RPMI8226 (cell line): ENCODE data around the gene KCNJ6.
A peak's percentile ranks its signal among the peaks of the same experiment; 100 is the strongest.
"Not testable (repeated sequence)": the region's sequence is repeated elsewhere in the genome, so short reads cannot be mapped to it uniquely, and the experiment has no call there.

ENCODE experiments used
- DNase-seq: peaks from one replicate; pipeline ENCODE4 v3.0.0-alpha.2; 2015

Gene KCNJ6

DNA sequence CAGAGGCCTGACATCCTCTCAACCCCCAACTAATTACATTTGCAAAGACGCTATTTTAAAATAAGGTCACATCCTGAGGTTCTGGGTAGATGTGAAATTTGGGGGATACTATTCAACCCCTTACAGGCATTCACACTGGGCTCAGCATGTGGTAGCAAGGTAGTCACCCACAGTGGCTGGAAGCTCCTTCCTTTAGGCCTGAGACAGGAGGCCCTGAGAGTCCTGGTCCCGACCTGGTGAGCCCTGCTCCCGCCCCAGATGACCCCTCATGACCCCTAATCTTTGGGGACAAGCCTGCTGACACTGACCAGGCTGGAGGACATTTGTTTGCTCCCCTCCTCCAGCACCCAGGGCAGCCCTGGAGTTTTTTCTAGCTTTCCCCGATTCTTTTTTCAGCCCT is 323.8 kb downstream of the KCNJ6 start:
- no peak for DNase-seq

DNA sequence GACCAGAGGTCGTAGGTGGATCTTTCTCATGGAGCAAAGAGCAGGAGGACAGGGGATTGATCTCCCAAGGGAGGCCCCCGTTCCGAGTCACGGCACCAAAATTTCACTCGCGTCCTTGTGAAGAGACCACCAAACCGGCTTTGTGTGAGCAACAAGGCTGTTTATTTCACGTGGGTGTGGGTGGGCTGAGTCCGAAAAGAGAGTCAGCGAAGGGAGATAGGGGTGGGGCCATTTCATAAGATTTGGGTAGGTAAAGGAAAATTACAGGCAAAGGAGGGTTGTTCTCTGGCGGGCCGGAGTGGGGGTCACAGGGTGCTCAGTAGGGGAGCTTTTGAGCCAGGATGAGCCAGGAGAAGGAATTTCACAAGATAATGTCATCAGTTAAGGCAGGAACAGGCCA is 324.3 kb downstream of the KCNJ6 start:
- not testable (repeated sequence) for DNase-seq

DNA sequence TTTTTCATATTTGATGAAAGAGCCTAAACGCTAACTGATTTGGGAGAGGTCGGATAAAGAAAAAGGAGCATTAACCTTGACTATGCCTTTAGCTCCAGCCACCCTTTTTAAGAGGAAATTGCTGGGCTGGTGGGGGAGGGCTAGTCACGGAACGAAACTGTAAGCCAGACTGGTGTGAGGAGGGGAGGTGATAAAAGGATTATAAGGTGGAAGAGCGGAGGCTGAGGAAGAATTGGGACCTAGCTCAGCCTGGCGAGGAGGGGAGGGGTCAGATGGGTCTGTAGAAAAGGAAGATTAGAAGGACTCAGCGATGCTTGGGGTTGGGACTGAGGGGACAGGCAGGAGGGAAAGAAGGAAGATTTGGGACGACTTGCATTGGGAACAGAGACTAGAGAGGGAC is 325.4 kb downstream of the KCNJ6 start:
- not testable (repeated sequence) for DNase-seq

GRCh38 chr21:37588644-37589043 is 327.6 kb downstream of the KCNJ6 start:
- DNase-seq: not testable (repeated sequence)

- DNase-seq: no peak
These were observed 328.6 kb downstream of the KCNJ6 start for GRCh38 chr21:37587635-37588177.

GRCh38 chr21:37587203-37587602 is 329.1 kb downstream of the KCNJ6 start:
- DNase-seq: no peak

GRCh38 chr21:37582590-37582989 is 333.7 kb downstream of the KCNJ6 start:
- DNase-seq: peak; percentile 52

DNA sequence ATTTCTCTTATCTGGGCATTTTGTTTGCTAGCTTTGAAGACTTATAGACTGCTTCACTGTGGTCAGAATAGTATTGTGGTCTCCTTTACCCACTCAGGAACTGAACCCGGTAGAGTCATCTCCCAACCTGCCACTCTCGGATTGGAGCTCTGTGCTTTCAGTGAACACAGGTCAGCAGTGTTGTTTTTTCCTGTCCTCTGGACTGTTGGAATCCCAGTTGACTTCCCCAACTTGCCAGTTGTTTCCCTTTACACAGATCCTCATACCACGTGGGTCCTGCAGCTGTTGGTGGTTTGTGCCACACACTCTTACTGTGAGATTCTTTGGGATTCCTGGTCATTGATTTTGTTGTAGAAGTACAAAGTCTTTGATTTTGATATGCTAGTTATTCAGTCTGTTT is 335.6 kb downstream of the KCNJ6 start:
- no peak for DNase-seq

- DNase-seq: no peak
These were observed 336.9 kb downstream of the KCNJ6 start for GRCh38 chr21:37579356-37579755.

DNA sequence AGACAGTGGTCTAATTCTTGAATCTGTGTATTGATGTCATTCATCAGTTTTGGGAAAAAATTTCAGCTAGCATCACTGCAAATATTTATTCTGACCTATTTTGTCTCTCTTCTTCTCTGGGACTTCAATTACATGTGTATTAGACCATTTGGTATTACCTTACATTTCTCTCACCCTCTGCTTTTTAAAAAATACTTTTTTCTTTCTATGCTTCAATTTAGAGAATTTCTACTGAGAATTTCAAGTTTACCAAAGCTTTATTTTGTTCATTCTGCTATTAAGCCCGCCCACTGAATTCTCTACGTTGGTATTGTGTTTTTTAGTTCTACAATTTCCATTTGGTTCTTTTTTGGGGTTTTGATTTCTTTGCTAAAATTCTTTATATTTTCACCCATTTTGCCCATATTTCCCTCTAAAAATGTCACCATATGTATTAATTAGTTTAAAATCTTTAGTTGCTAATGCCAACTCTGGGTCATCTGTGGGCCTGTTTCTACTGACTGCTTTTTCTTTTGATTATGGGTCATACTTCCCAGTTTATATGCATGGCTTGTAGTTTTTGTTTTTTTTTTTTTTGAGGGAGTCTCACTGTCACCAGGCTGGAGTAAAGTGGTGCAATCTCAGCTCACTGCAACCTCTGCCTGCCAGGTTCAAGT is 337.7 kb downstream of the KCNJ6 start:
- DNase-seq: no peak

- not testable (repeated sequence) for DNase-seq
These were observed 339.3 kb downstream of the KCNJ6 start for GRCh38 chr21:37576929-37577328.

DNA sequence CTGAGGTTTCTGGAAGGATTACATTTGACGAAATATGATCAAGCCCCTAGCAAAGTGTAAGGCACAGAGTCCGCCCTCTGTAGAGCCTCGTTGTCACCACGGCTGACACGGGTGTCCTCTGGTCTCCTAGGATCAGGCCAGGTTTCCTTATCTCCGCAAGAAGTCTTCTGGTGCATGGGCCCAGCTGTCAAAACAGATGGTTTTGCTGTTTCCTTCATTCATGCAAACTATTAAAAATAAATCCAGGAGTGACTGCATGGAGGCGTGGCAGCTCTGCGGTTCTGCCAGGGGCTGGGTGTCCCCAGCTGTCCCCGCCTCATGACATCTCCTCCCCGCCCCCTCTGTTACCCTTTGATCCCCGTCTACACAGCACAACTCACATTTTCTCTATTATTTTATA is 340.7 kb downstream of the KCNJ6 start:
- DNase-seq: no peak

- no peak for DNase-seq
These were observed 341.5 kb downstream of the KCNJ6 start for GRCh38 chr21:37574751-37575150.

DNA sequence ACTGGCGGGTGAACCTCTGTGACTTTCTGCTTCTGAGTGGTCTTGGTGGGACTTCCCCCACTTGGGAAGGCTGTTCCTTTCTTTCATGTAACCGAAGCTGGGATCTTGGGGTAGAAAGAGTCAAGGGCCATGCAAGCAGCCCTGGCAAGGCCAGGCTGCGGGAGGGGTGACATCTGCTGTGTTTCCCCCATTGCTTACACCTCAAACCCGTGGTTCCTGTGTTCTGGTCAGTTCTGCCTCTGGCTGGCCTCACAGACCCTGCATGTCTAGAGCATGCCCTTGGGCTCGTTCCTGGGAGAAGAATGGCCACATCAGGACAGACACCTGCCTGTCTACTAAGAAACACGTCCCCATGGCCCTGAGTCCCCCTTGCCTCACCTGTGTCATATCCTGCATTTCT is 341.9 kb downstream of the KCNJ6 start:
- no peak for DNase-seq

- DNase-seq: no peak
These were observed 344.8 kb downstream of the KCNJ6 start for GRCh38 chr21:37571442-37571841.

DNA sequence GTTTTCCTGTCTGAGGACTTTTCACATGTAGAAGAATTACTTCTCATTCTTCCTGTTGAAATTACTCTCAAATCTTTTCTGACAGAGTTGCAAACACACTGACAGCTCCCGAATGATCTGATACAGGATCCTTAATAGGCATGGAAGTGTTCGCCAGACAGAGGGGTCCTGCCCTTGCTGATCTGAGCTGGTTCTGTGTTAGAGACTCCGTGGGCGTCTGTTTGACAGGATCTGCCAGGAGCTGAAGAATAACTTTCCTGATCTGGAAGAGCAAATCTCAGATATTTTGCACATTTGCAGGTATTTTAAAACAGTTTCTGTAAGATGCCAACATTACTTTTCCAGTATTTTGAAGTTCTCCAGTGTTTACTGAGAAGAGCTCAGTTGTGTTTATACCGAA is 347.3 kb downstream of the KCNJ6 start:
- DNase-seq: no peak

DNA sequence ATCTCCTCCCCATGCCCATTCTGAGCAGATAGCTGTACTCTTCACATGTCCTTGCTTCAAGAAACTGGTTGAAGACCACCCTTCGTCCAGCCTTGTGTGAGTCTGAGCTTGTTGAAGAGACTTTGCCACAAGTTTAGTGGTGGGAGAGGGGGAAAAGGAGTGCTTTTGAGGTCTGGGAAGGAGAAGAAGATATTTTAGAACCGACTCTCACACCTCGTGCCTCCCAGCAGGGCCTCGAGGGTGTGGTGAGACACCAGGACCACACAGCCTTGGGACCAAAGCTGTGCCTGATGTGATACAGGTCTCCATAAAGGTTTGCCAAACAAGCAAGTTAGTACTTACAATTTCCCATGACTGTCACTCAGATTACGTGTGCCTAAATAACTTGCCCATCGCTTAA is 347.8 kb downstream of the KCNJ6 start:
- no peak for DNase-seq

GRCh38 chr21:37566790-37567615 is 349.3 kb downstream of the KCNJ6 start:
- DNase-seq: no peak

- peak; percentile 20 for DNase-seq
These were observed 350.6 kb downstream of the KCNJ6 start for GRCh38 chr21:37565530-37566223.

DNA sequence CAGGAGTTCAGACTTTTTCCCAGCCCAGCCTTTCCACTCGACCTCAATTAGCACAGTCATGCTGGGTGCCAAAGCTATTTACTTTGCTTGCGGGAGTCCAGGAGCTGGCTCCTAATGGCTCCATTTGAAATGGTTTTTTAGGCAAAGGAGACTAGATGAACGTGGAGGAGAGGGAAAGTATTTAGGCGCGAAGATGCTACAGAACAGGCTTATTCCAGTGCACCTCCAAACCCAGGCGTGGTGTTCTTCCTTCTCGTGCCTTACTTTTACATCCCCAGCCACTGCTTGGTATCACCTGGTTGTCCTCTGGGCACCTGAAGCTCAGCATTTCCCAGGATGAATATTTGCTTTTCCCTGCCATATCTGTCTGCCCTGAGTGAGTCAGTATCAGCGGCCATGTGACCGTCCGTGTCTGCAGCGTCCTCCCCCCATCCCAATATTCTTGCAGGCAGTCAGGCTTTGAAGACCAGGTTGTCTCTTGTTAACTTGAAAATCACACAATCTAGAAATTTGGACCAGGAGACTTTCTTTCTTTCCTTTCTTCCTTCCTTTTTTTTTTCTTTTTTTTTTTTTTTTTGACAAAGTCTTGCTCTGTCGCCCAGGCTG is 351.2 kb downstream of the KCNJ6 start:
- DNase-seq: no peak

- DNase-seq: peak; percentile 78
These were observed 351.8 kb downstream of the KCNJ6 start for GRCh38 chr21:37564341-37564923.

- DNase-seq: peak; percentile 98
These were observed 352.5 kb downstream of the KCNJ6 start for GRCh38 chr21:37563641-37564340.
